IPS-11a (cell line): ENCODE data around the gene PGRMC2.
A peak's percentile ranks its signal among the peaks of the same experiment; 100 is the strongest.

ENCODE experiments used
- H3K4me3 ChIP-seq: one replicate; pipeline ENCODE4 v1.5.1; 2013; ENCODE audit warnings: low read depth, low read length, control low read depth

PGRMC2 gene

GRCh38 chr4:128299848-128300247 is 12.2 kb upstream of the PGRMC2 start:
- H3K4me3 ChIP-seq = no peak overlapping the region

DNA sequence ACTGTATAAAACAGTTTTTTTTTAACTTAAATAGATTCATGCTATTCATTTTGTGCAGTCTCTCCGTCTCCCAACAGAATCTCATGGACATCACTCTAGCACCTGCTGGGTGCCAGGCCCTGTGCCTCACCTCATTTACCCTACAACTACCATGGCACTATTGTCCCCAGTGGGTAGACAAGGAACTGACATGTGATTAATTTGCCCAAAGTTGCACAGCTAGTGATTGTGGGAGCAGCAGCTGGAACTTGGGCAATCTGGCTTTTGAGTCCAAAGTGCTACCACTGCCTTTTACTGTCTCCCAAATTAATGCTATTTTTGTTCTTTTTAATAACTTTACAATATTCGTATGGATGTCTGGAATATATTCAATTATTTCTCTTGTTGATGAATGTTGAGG is 11.2 kb upstream of the PGRMC2 start:
- no peak overlapping the region for H3K4me3 ChIP-seq

DNA sequence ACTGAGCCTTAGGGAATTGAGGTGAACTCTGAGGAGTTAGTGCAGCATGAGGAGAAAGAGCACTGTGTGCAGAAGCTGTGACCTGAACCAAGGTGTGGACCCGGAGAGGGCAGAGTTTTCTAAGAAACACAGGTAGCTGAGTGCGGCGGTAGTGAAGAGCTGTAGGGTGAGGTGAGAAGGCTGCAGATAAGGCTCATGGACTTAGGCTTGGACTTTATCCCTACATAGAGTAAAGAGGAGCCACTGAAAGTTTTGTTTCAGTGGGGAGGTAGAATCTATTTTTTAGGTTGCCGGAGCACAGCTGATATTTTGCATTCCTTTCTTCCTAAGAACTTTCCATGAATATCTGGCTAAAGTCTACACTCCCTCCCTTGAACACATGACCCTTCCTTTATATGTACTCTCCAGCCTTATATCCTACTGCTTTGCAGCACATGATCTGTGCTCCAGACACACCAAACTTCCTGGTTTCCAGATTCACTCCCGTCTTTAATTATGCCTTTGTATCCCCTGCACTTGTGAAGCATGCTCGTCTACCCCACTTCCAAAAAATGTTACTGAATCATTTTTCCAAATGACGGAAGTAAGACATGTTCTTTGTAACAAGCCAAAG is 10.6 kb upstream of the PGRMC2 start:
- H3K4me3 ChIP-seq = no peak overlapping the region

GRCh38 chr4:128295255-128295654 is 7.6 kb upstream of the PGRMC2 start:
- H3K4me3 ChIP-seq = no peak overlapping the region

DNA sequence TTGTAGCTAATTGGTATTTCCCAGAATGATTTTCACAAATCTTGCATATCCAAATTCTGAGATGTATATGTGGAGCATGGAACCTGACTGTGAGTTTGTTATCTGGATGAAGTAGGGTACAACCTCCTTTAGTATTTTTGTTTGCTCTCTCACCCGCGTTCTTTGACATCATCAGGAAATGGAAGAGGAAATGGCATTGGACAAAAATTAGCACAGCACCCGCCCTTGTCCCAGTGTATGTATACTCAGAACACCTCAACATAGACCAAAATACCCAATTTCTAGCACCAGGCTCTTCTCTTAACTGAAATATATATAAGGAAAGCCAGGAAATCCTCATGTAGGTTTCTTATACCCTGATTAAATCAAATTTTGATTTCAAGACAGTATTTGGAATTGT is 6.9 kb upstream of the PGRMC2 start:
- H3K4me3 ChIP-seq = no peak overlapping the region

DNA sequence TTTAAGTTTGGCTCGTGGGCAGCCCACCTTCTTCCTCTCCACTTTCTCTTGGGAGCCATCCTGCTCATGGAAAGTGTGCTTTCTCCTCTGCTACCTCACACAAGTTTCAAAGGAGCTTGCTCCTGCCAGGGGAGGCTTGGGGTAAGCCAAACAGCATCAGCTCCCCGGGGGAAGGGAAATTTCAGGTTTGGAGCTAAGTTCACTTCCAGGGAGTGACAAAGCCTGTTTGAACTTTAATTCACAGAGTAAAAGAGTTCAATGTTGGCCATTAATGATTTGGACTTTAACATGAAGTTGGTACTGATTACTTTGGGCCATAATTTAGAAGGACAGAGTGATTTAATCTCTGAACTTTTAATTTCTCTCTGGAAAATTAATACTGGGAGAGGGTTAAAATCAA is 4.7 kb upstream of the PGRMC2 start:
- H3K4me3 ChIP-seq = no peak overlapping the region

DNA sequence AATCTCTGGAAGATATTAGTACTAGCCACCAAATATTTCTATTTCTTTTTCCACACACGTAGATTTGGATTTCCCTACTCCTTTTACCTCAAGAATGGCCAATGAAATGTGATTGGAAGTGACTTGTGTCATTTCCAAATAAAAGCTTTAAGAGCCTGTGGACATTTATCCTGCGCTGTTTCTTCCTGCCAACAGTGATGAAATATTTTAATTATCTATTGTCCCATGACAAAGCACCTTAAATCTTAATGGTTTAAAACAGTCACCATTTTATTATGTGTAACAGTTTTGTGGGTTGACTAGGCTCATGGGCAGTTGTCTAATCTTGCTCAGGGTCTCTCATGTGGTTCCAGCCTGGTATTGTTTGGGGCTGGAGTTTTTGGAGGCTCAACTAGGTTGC is 3.5 kb upstream of the PGRMC2 start:
- H3K4me3 ChIP-seq = no peak overlapping the region

- no peak overlapping the region for H3K4me3 ChIP-seq
These were observed 2.9 kb upstream of the PGRMC2 start for GRCh38 chr4:128290526-128290925.

DNA sequence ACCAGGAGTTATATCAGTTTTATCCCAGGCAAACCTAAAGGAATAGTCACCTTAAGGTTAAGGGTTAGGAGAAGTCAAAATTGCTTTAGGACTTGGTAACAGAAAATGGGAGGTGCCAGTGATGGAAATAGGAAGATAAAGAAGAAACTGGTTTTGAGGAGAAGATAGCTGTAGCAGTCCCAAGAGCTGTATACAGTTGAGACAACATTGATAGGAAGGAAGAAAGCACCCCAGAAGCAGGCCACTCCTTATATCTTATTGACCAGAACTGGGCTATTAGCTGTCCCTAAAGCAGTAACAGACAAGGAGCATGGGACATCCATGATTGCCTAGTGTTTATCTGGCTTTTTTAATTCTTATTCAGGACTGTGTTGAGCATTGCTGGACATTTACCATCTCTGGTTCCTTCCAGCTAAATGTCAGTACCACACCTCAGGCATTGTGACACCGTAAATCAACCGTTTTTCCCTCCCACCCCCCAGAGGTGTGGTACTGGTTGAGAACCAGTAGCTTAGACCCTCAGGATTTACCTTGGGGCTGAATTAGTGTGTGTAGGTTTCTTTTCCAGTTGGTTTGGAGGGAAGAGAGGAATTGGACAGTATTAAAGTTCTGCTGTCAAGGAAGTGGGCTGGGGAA is 2.0 kb upstream of the PGRMC2 start:
- no peak overlapping the region for H3K4me3 ChIP-seq

GRCh38 chr4:128288689-128289106 is 1.1 kb upstream of the PGRMC2 start:
- peak overlapping the region; percentile 61 for H3K4me3 ChIP-seq

DNA sequence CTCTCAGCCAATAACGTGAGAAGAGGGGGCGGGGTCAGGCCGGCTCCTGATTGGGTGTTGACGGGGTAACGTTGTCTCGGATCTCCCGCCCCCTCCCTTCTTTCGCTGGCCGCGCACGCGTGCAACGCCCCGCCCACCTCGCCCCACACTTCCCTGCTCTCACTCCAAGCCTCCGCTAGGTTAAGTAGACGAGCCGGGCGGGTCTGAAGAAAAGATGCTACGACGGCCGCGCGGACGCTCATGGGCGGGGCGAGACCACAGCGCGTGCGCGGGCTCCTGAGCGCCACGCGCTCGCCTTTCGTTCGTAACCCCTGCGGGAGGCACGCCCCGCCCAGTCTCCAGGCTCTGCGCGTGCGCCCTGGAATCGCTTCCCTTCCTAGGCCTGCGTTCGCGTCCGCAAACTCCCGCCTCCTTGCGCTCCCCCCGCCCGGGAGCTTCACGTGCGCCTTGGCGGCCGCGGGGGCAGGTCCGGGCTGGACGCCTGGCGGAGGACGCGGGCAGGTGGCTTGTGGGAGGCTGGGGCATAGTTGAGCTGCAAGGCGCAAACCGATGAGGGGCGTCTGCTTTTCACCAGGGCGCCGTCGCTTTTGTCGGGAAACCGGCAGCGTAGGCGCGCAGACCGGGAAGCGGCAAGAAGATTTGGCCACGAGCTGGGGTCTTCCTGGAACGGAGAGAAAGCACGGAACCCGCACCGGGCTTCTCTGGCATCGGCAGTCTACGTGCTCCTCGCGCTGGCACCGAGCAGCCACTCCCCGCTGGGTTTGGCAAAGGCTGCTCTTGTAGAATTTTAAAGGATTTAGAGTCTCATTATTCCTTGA is 467 bp upstream of the PGRMC2 start:
- H3K4me3 ChIP-seq = peak overlapping the region; percentile 61

GRCh38 chr4:128286474-128287058 is 1.0 kb downstream of the PGRMC2 start:
- peak overlapping the region; percentile 83 for H3K4me3 ChIP-seq

DNA sequence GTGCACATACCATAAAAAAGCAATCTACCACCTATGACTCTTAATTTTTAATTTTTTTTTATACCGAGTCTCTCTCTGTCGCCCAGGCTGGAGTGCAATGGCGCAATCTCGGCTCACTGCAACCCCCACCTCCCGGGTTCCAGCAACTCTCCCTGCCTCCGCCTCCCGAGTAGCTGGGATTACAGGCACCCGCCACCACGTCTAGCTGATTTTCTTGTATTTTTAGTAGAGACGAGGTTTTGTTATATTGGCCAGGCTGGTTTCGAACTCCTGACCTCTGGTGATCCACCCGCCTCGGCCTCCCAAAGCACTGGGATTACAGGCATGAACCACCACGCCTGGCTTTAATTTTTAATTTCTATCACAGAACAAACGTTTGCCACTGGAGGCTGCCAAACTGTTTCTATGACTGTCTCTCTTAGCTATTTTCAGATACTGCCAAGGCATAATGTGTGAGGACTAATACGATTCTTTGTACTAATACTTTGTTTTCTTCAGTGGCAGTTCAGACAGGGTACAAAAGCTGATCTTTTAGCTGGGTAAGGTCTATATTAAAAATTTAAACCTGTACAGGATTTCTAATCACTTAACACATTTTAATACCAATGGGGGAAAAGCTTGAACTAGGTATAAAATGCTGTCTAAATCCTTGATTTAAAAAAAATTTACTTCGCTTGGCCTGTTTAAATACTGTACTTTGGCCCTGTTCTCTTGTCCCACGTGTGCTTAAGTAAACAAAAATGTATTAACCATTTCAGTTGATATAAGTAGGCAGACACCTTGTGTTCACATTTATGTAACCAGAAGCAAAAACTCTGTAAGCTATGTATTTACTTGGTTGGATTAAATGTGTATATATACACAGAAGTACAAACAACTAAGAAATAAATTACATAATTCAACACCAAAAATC is 2.3 kb downstream of the PGRMC2 start:
- peak overlapping the region; percentile 83 for H3K4me3 ChIP-seq

DNA sequence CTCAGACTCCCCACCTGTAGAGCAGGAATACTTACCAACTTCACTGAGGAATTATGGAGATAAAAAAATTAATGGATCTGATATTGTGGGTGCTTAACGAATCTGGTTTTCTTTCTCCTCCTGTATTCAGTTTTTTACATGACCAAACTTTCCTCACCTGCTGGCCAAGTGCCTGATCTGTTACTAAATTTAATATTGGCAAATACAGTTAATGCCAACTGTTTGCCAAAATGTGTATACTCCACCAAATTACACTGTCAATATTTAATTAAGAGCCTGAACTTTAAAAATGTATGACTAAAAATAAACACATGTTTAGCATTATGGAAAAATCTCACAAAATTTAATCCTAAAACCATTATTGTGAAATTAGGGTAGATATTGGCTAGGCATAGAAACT is 3.3 kb downstream of the PGRMC2 start:
- no peak overlapping the region for H3K4me3 ChIP-seq

DNA sequence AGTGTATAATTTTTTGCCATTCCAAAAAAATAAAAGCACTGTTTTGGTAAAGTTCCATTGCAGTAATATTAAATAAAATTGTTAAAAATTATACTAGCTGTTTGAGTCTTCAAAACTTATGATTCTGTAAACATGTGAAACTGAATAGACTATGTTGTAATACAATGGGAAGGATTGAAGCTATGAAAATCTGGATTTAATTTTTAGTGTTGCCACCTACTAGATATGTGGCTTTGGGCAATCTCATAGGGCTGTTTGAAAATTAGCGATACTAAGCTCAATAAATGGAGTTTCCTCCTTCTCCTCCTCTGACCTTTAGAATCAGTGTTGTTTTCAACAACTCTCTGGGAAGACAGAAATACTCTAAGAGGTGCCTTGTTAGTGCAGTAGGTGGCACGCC is 4.5 kb downstream of the PGRMC2 start:
- no peak overlapping the region for H3K4me3 ChIP-seq

DNA sequence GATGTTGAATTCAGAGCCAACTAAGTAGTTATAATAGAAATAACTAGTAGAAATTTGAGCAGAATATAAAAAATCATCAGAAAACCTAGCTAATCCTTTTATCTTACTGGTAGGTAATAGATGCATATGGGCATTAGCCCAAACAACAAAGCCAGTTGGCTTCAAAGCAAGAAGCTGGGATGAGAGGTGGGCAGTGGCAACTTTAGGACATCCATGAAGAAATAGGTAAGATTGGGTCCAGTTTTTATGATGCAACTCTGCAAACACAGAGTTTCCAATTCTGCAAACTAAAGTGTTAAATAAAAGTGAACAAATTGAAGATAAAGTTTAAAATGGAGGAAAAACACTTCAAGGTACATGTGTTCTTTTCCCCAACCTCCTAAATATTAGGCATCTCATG is 5.1 kb downstream of the PGRMC2 start:
- H3K4me3 ChIP-seq = no peak overlapping the region

GRCh38 chr4:128281354-128281753 is 6.3 kb downstream of the PGRMC2 start:
- H3K4me3 ChIP-seq = no peak overlapping the region

DNA sequence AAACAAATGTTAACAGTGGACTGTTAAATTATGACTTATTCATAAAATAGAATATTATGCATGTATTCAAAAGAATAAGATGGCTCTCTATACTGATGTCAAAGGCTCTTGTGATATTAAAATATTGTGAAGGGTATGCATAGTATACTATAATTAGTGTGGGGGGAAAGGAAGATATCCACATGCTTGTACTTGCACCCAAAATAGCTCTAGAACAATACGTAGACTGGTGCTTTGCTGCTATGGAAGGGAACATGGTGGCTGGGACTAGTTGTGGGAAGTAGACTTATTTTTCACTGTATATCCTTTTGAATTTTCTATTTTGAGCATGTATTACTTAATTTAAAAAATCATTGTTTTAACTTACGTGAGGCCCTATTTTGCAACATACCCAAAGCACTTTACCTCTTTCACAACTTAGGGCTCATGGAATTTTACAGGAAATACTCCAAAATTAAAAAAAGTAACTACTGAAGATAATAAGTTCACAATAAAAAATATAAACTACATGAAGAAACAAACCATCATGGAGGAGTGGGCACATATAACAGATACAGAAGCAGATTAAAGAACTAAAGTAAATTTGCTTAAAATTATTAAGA is 7.9 kb downstream of the PGRMC2 start:
- no peak overlapping the region for H3K4me3 ChIP-seq

DNA sequence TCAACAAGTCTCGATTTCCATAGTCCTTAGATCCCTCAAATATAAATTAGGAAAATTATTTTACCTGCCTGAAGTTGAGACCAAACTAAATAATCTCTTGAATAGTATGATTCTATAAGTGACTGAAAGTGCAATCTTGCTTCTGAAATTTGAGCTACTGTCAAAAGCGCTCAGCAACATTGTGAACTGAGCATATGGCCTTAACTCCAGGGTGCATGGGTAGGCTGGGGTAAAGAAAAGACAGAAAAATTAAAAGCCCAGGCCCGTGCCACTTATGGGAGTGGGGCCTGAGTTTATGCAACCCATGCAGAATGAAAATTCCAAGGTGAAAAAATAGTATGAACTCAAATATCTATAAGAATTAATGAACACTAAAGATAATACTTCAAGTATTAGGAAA is 9.8 kb downstream of the PGRMC2 start:
- H3K4me3 ChIP-seq = no peak overlapping the region

DNA sequence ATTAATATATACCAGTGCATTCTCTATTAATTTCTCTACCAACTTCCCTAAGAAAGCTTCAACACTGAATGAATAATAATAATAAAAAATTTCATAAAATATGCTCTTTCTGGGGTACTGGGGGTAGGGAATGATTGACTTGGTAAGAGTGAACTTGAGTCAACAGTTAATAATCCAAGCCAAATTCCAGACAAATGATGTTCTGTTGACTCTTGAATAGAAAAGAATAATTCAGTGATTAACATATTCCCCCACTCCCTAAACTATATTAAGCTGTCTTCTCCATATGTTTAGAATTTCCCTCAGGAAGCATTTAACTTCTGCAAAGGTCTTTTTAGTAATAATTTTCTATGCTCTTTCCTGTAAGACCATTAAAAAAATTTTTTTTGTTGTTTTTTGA is 12.3 kb downstream of the PGRMC2 start:
- no peak overlapping the region for H3K4me3 ChIP-seq
